Retinal pigment epithelial cell (primary cell): ENCODE measurements around the gene MAPK8IP2.
A peak's percentile ranks its signal among the peaks of the same experiment; 100 is the strongest.

Experiments
- DNase-seq: peaks from one replicate; pipeline ENCODE4 v3.0.0-alpha.2; 2010; ENCODE audit warnings: low read depth
- H3K4me3 ChIP-seq: 2 replicates; pipeline ENCODE4 v1.5.1; 2011; ENCODE audit warnings: mild to moderate bottlenecking, low read length, control low read depth, moderate library complexity
- CTCF ChIP-seq: conservative IDR thresholded peaks from 2 replicates; pipeline ENCODE4 v1.5.1; 2011; ENCODE audit warnings: low read depth, low read length, control low read depth, inconsistent platforms

The MAPK8IP2 gene

GRCh38 chr22:50579752-50580151 lies 20.8 kb upstream of the MAPK8IP2 start:
- no peak for TF ChIP-seq CTCF
- H3K4me3 ChIP-seq = no peak overlapping the region
- DNase-seq = no peak

GRCh38 chr22:50581031-50581949 lies 19.3 kb upstream of the MAPK8IP2 start:
- H3K4me3 ChIP-seq = peak overlapping the region; percentile 72
- DNase-seq = no peak
- no peak for TF ChIP-seq CTCF

- peak overlapping the region; percentile 72 for H3K4me3 ChIP-seq
- no peak for TF ChIP-seq CTCF
- no peak for DNase-seq
These were observed 18.6 kb upstream of the MAPK8IP2 start for GRCh38 chr22:50581950-50582492.

- H3K4me3 ChIP-seq = peak within 1 kb of the TSS; percentile 72
- DNase-seq = peak; percentile 84
- no peak for TF ChIP-seq CTCF
These were observed 17.9 kb upstream of the MAPK8IP2 start, which contains the start of gene CHKB for GRCh38 chr22:50582493-50583293. CHKB (minus strand) TSS chr22:50582849; CDS start chr22:50582781, 68 bp downstream.

GRCh38 chr22:50583294-50583861 lies 17.2 kb upstream of the MAPK8IP2 start:
- TF ChIP-seq CTCF = no peak

GRCh38 chr22:50584106-50585096 lies 16.2 kb upstream of the MAPK8IP2 start:
- TF ChIP-seq CTCF = no peak
- DNase-seq = no peak
- no peak overlapping the region for H3K4me3 ChIP-seq

More at GRCh38 chr22:50583294-50583861, 17.2 kb upstream of the MAPK8IP2 start:
- no peak for DNase-seq
- H3K4me3 ChIP-seq = peak overlapping the region; percentile 68
